ENCODE results near the gene OR10G6.

GRCh38 chr11:124041254-124041653, 46.3 kb upstream of the OR10G6 start, which contains the start of gene OR10G7:
- TF ChIP-seq, protein P1, sequence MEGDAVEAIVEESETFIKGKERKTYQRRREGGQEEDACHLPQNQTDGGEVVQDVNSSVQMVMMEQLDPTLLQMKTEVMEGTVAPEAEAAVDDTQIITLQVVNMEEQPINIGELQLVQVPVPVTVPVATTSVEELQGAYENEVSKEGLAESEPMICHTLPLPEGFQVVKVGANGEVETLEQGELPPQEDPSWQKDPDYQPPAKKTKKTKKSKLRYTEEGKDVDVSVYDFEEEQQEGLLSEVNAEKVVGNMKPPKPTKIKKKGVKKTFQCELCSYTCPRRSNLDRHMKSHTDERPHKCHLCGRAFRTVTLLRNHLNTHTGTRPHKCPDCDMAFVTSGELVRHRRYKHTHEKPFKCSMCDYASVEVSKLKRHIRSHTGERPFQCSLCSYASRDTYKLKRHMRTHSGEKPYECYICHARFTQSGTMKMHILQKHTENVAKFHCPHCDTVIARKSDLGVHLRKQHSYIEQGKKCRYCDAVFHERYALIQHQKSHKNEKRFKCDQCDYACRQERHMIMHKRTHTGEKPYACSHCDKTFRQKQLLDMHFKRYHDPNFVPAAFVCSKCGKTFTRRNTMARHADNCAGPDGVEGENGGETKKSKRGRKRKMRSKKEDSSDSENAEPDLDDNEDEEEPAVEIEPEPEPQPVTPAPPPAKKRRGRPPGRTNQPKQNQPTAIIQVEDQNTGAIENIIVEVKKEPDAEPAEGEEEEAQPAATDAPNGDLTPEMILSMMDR (IDR thresholded peaks at IDR 0.05): no peak
- no peak for TF ChIP-seq ZFX (IDR thresholded peaks at IDR 0.05; ENCODE audit: borderline replicate concordance)

Measured in 22Rv1 (cell line).